SW 1271 (cell line): ENCODE data around the gene GNAO1.
A peak's percentile ranks its signal among the peaks of the same experiment; 100 is the strongest.

ENCODE experiments used
- DNase-seq, 2 experiments: peaks; one replicate each; lab custom pipeline; 2025; lab: John Stamatoyannopoulos, UW

Gene GNAO1

GRCh38 chr16:56266641-56267607 lies 75.6 kb downstream of the GNAO1 start:
- no peak for DNase-seq

- no peak for DNase-seq
These were observed 76.6 kb downstream of the GNAO1 start for GRCh38 chr16:56267888-56268287.

DNA sequence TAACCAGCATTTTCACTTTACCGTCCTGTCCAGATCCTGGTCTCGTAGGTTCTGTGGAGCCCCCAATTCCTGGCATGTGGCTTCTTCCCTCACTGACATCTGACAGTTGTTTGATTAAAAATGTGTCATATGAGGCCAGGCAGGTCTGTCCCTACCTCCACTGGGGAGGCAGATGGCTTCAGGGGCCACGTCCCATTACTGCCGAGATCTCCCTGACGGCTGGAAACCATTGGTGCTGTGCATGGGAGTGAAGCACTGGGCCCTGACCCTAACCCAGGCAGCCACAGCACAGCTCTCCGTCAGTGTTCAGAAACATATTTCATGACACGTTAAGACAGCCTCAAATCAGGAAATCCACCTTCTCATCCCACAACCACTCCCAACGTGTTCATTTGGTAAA lies 77.5 kb downstream of the GNAO1 start:
- DNase-seq: no peak

DNA sequence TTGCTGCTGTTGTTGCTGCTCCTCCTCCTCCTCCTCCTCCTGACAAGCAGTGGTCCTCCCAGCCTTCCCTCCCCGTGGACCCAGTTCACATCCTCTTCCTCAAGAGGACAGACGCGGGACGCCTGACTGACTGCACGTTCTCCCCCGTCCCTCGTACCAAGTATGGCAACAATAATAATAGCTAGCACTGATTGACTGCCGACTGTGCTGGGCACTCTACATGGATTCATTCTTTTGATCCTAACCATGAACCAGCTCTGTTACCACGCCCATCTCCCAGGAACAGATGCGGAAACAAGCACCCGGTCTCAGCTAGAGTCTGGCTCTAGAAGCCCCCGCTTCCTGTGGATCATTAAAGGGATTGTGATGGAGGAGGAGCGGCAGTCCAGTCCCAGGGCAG lies 78.0 kb downstream of the GNAO1 start:
- DNase-seq: no peak

- DNase-seq: no peak
These were observed 78.8 kb downstream of the GNAO1 start for GRCh38 chr16:56269811-56270684.

DNA sequence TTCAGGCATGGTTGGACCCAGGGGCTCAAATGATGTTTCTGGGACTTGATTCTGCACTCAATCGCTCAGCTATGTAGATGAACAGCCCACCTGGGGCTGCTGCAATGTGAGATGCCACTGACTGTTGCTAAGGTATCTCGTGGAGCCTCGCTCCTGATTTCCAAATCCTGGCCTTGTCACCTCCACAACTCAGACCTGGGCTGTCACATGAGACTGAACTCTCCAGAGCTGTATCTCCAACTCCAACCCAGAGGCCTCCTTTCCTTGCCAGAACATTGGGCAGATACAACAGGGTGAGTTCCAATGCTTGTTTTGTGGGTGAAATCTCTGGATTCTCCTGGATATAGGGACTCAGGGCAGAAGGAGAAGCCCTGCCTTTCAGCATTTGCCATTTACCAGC lies 79.5 kb downstream of the GNAO1 start:
- no peak for DNase-seq

DNA sequence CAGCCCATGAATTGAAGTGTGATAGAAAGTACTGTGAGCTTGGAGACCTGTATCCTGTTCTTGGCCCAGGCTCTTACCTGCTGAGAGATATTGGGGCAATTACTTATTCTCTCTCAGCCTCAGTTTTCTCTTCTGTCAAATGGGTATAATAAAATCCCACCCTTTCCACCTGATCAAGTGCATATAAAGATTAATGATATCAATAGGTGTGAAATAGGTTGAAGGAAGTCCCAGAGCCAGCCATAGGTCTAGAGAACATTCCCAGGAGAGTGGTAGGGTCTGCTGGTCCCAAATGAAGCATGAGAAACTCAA lies 81.2 kb downstream of the GNAO1 start:
- DNase-seq: no peak

- DNase-seq: no peak
These were observed 82.3 kb downstream of the GNAO1 start for GRCh38 chr16:56273615-56274014.

- DNase-seq: no peak
These were observed 83.1 kb downstream of the GNAO1 start for GRCh38 chr16:56274369-56274768.

DNA sequence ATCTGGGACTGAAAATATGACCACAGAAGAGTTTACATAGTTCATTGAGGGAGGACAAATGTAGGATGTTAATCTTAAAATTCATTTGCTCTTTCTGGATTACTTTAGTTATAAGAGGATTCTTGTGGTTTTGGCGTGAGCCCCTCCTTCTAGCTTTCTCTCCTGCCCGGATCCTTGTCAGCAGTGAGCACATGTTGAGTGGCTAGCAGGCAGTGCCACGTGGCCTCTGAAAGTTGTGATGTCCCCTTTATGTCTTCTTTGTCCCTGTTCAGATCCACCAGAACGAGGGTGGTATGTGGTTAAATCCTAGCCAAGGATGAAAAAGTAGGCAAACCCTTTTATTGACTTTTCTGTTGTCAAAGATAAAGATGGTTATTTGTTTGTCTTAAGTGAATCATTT lies 83.8 kb downstream of the GNAO1 start:
- no peak for DNase-seq

DNA sequence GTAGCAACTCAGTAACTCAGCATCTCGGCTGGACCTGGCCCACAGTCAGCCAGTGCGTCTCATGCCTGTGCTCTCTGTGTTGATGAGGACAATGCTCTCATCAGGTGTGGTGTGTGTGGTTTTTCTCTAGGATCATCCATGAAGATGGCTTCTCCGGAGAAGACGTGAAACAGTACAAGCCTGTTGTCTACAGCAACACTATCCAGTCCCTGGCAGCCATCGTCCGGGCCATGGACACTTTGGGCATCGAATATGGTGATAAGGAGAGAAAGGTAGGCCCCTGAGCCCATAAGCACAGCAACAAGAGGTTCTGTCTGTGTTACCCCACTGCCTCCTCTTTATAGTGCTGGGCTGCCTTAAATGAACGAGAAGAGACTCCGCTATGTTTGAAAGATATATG lies 84.5 kb downstream of the GNAO1 start:
- DNase-seq: no peak

GRCh38 chr16:56277075-56277474 lies 85.8 kb downstream of the GNAO1 start:
- no peak for DNase-seq

DNA sequence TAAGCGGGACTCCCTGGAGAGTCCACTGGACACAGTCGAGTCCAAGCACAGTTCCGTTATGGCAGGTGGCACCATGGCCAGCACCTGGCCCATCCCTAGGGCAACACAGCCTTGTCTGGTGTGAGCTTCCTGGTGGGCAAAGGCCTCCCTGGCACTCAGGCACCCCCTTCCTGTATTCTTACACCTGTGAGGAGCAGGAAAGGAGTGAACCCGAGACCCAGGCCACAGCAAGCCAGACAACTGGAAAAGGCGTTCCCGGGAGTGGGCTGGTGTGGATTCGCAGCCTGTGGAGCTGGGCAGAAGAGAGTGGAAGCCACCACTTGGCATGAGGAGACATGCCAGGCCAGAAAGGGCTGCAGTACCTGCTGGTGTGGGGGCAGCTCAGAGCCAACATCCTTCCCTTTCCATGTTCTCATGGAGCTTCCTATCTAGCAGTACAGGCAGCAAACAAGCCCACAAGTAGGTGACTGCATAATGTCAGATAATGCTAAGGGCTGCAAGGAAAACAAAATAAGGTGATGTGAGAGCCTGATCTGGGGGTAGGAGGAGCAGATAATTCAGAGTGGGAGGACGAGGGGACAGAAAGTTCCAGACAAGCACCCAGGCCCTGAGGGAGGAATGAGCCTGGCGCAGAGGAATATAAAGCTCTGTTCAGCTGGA lies 87.0 kb downstream of the GNAO1 start:
- DNase-seq: no peak

DNA sequence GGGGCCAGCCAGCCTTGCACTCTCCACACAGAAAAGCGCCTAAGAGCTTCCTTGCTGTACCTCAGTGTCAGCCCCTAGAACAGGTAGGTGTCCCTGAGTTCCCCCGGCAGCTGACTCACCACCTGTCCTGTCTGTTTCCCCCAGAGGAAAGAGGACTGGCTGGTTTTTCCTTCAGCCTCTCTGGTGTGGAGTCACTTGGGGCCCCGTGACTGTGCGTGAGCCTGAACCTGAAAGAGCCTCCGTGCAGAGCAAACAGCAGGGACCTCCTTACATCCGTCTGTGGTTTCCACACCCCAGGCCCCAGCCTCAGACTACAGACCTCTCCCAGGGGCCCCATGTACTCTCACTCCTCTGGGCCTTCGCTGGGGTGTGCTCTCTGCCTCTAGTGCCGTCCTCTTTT lies 87.8 kb downstream of the GNAO1 start:
- no peak for DNase-seq

DNA sequence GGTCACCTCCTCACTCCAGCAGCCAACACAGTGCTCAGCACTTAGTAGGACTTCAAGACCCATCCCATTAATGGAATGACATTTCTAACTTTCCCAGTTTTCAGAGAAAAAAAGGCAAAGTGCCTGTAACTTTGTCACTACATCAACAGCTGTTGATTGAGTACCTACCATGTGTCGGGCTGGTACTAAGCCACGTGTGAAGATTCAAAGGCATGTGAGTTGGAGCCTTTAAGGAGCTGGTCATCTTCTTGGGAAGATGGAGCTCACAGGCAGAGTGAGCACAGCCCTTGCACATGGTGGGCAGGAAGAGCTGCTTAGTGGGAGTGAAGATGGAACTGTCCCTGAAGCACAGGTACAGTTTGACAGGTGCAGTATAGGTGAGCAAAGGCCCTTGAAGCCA lies 88.6 kb downstream of the GNAO1 start:
- no peak for DNase-seq

DNA sequence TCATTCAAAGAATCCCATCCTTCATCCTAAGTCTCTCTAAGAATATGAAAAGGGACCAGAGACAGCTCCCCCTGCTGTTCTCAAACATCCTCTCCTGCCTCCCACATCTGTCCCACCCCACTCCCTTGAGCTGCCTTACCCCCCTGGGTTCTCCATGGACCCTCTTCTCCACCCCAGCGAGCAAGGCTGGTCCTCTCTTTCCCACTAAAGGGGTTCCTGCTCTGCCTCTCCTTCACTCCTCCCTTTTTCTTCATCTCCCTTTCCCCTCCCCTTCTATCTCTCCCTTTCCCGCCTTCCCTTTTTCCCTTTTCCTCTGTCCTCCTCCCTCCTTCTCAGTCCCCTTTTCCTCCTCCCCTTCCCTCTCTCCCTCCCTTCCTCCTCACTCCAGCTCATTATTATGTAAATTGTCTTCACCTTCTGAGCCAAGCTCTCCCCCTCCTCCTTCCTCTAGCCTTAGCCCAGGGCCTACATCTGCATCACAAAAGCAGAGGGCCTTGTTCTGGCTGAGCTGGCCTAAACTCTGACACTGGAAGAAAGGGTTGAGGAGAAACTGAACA lies 90.0 kb downstream of the GNAO1 start:
- peak in 1 of 2 experiments; percentile 2 for DNase-seq

GRCh38 chr16:56282451-56282850 lies 91.2 kb downstream of the GNAO1 start:
- no peak for DNase-seq

GRCh38 chr16:56284521-56284920 lies 93.2 kb downstream of the GNAO1 start:
- no peak for DNase-seq

DNA sequence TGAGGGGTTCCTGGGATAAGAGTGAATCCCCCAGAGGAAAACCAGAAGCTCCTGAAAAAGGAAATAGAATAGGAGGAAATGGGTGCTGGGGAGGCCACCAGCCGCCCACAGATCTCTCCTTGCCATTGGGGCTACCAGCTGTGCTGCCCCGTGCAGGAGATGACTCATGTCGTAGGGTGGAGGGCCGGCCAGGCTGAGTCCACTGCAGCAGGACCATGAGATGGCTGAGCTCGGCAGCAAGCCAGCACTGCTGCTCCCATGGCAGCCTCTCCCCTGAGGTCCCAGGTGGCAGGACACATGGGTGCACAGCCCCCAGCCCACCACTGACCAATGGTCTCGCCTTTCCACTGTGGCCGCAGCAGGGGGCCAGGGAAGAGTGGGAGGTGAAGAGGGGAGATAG lies 95.5 kb downstream of the GNAO1 start:
- no peak for DNase-seq

DNA sequence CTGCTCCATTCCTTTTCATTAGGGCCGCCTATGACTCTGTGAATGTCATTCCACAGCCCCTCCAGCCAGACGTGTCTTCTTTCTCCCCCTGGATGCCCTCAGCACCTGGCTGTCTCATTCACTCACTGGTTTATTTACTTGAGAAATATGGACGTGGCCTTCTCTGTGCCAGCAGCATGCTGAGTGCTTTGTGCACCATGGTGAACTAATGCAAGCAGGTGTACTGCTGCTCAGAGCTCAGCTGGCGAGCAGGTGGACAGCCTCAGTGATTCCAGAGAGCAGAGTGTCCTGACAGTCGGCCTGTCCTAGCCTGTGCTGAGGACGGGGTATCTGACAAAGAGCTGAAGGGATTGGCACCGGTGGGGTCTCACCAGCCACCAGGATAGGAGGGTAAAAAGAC lies 96.7 kb downstream of the GNAO1 start:
- no peak for DNase-seq

- DNase-seq: no peak
These were observed 98.1 kb downstream of the GNAO1 start for GRCh38 chr16:56289416-56289815.

DNA sequence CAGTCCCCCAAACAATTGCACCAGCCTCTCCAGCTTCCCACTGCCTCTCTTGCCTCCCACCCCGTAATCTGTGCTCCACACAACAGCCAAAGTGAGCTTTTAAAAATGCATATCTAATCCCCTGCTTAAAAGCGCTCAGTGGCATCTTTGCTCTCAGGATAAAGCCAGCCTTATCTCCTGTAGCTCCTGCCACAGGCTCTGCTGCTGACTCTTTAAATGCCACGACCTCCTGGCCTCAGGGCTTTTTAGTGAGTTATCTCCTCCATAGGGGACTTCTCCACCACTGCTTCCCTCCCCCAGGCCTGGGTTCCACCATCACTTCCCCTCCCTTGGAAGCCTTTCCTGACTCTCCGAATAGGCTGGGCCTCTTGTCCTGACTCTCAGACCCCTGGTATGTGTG lies 98.6 kb downstream of the GNAO1 start:
- no peak for DNase-seq
